ACHN (cell line): ENCODE data around the gene ATXN7L1.
"Not testable (repeated sequence)": the region's sequence is repeated elsewhere in the genome, so short reads cannot be mapped to it uniquely, and the experiment has no call there.

Experiments used
- DNase-seq: peaks from one replicate; pipeline ENCODE4 v3.0.0-alpha.2; 2015
- in situ Hi-C: cut with HindIII; loops from 2 replicates; pipeline ENCODE4 v1.10.0; 2017; ENCODE audit warnings: low sequenced_read_pairs, low pct_ligation_motif_present, low pct_unique_long_range_greater_than_20kb

The ATXN7L1 gene

GRCh38 chr7:105623378-105623777, 253.0 kb downstream of the ATXN7L1 start:
- in situ Hi-C loops, result no loop called here
- no peak for DNase-seq

GRCh38 chr7:105622106-105622731, 254.2 kb downstream of the ATXN7L1 start:
- in situ Hi-C loops, result no loop called here
- no peak for DNase-seq

- in situ Hi-C loops, result no loop called here
- no peak for DNase-seq
Observed at GRCh38 chr7:105621617-105622016, 254.8 kb downstream of the ATXN7L1 start.

GRCh38 chr7:105621176-105621575, 255.2 kb downstream of the ATXN7L1 start:
- DNase-seq, result no peak
- in situ Hi-C loops, result no loop called here

- in situ Hi-C loops, result no loop called here
- no peak for DNase-seq
Observed at GRCh38 chr7:105619590-105619989, 256.8 kb downstream of the ATXN7L1 start.

GRCh38 chr7:105618016-105618296, 258.4 kb downstream of the ATXN7L1 start:
- in situ Hi-C loops, result no loop called here
- no peak for DNase-seq

GRCh38 chr7:105617280-105618015, 259.0 kb downstream of the ATXN7L1 start:
- no peak for DNase-seq
- in situ Hi-C loops, result no loop called here

GRCh38 chr7:105614341-105614840, 262.0 kb downstream of the ATXN7L1 start:
- in situ Hi-C loops, result no loop called here
- DNase-seq, result no peak

GRCh38 chr7:105613611-105614330, 262.6 kb downstream of the ATXN7L1 start:
- in situ Hi-C loops, result no loop called here
- no peak for DNase-seq

- in situ Hi-C loops, result no loop called here
- DNase-seq, result no peak
Observed at GRCh38 chr7:105612806-105613205, 263.6 kb downstream of the ATXN7L1 start.

GRCh38 chr7:105611856-105612775, 264.3 kb downstream of the ATXN7L1 start:
- in situ Hi-C loops, result no loop called here
- no peak for DNase-seq

- in situ Hi-C loops, result no loop called here
- DNase-seq, result no peak
Observed at GRCh38 chr7:105610165-105610930, 266.1 kb downstream of the ATXN7L1 start.

GRCh38 chr7:105602325-105603305, 273.8 kb downstream of the ATXN7L1 start:
- in situ Hi-C loops, result no loop called here
- no peak for DNase-seq

- in situ Hi-C loops, result no loop called here
- DNase-seq, result no peak
Observed at GRCh38 chr7:105600720-105601550, 275.5 kb downstream of the ATXN7L1 start.

- no peak for DNase-seq
- in situ Hi-C loops, result no loop called here
Observed at GRCh38 chr7:105599551-105599950, 276.8 kb downstream of the ATXN7L1 start.

- in situ Hi-C loops, DNase-seq: not testable (repeated sequence)
Observed at GRCh38 chr7:105599080-105599479, 277.3 kb downstream of the ATXN7L1 start.
